OCI-LY1 (cell line): ENCODE measurements around the gene DIDO1.

Source experiments
- CTCF ChIP-seq: fragments of 200-600 bp; sonication (generic), shearing (Covaris generic); IDR thresholded peaks from 2 replicates; pipeline ENCODE4 v1.5.1; 2017; ENCODE audit warnings: mild to moderate bottlenecking, antibody characterized with exemption, low read length, moderate library complexity, mixed read lengths
- EZH2 ChIP-seq: fragments of 200-600 bp; sonication (generic), shearing (Covaris generic); IDR thresholded peaks from 2 replicates; pipeline ENCODE4 v1.8.0; 2017; ENCODE audit warnings: borderline replicate concordance, mixed run types, mild to moderate bottlenecking, antibody characterized with exemption, low read length, moderate library complexity, mixed read lengths

DNA sequence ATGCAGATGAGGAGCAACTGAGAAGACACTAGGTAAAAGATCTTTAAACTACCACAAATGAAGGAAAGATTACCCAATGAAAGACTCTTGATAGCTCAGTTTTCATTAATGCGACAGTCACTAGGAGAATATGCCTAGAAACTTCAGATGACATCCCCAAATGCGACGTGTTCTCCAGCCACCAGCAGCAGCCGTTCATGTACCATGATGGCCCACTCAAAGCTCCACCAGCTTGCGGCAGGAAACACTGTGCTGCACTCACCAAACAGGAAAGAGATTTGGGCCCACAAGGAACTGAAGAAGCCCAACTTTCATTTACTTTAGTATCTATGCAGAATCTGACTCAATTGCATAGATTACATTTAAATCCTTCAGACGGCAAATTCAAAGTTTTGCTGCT is 7.5 kb downstream of the DIDO1 start:
- TF ChIP-seq EZH2 (no peak), CTCF (no peak)
